A673 (cell line): ENCODE data around the gene OPN1SW. TPM values are rescaled to one million over a fixed set of nuclear protein-coding genes. Genes with fewer than 3 reads are reported as not detected.

Experiments
- BruUV-seq: library from RNA; stranded (reverse); fragments of 400-500 nt; replicated peaks from 2 replicates; lab custom pipeline; 2021; lab: Mats Ljungman, UMichigan
- CTCF ChIA-PET: fragments of 300-600 bp; sonication (Branson Sonifier 250); formaldehyde crosslinking; loops from one replicate; lab custom pipeline; 2022; ENCODE audit warnings: antibody characterized with exemption; lab: Charles Lee
- POLR2A ChIA-PET: fragments of 300-600 bp; sonication (Branson Sonifier 250); formaldehyde crosslinking; loops from one replicate; lab custom pipeline; 2022; ENCODE audit warnings: antibody characterized with exemption; ENCODE audit not compliant: low non-redundant PET; lab: Charles Lee
- DNase-seq: peaks from one replicate; pipeline ENCODE4 v3.0.0-alpha.2; 2015; ENCODE audit warnings: low spot score
- H3K27ac ChIP-seq: fragments of 200-600 bp; sonication (generic); 2 replicates; pipeline ENCODE4 v1.5.1; 2016; ENCODE audit warnings: mixed run types, low read depth, mild to moderate bottlenecking, mixed read lengths, antibody characterized with exemption, low read length; ENCODE audit not compliant: poor library complexity, severe bottlenecking
- H3K27me3 ChIP-seq: fragments of 200-600 bp; sonication (generic); replicated peaks from 2 replicates; pipeline ENCODE4 v1.6.1; 2017; ENCODE audit warnings: mixed run types, low read depth, mild to moderate bottlenecking, mixed read lengths, antibody characterized with exemption, low read length; ENCODE audit not compliant: insufficient read depth, poor library complexity
- H3K36me3 ChIP-seq: fragments of 200-600 bp; sonication (generic); 2 replicates; pipeline ENCODE4 v1.6.1; 2016; ENCODE audit warnings: mixed run types, mild to moderate bottlenecking, mixed read lengths, antibody characterized with exemption, low read length; ENCODE audit not compliant: insufficient read depth, poor library complexity, severe bottlenecking
- H3K4me1 ChIP-seq: fragments of 200-600 bp; sonication (generic); 2 replicates; pipeline ENCODE4 v1.6.1; 2017; ENCODE audit warnings: mixed run types, mild to moderate bottlenecking, mixed read lengths, antibody characterized with exemption, low read length; ENCODE audit not compliant: insufficient read depth, poor library complexity, severe bottlenecking
- H3K4me3 ChIP-seq: fragments of 200-600 bp; sonication (generic); 2 replicates; pipeline ENCODE4 v1.5.1; 2016; ENCODE audit warnings: low read depth, mixed run types, mild to moderate bottlenecking, mixed read lengths, low read length; ENCODE audit not compliant: poor library complexity, severe bottlenecking
- H3K9me3 ChIP-seq: fragments of 200-600 bp; sonication (generic); 2 replicates; pipeline ENCODE4 v1.6.1; 2016; ENCODE audit warnings: mixed run types, low read depth, mild to moderate bottlenecking, mixed read lengths, antibody characterized with exemption, low read length; ENCODE audit not compliant: poor library complexity, severe bottlenecking
- CTCF ChIP-seq: fragments of 300-800, 200-600 bp; sonication (generic); conservative IDR thresholded peaks from 2 replicates; pipeline ENCODE4 v1.5.1; 2017; ENCODE audit warnings: low read depth, mild to moderate bottlenecking, antibody characterized with exemption, low read length, moderate library complexity, mixed read lengths
- EZH2 ChIP-seq: fragments of 200-600 bp; sonication (generic); IDR thresholded peaks from 2 replicates; pipeline ENCODE4 v1.6.1; 2017; ENCODE audit warnings: borderline replicate concordance, low read depth, mild to moderate bottlenecking, mixed read lengths, antibody characterized with exemption, low read length; ENCODE audit not compliant: poor library complexity, severe bottlenecking
- intact Hi-C: fragments of 100-400 bp; cut with micrococcal nuclease; formaldehyde crosslinking; loops from one replicate; pipeline ENCODE4 v1.10.0; 2022; ENCODE audit not compliant: unreplicated experiment
- total RNA-seq: library from RNA; stranded (reverse); gene quantifications from 2 replicates; pipeline ENCODE4 v1.2.3, GENCODE V29; 2021

OPN1SW gene
- total RNA-seq, 1 experiment from 2014 or later = not detected

- H3K27me3 ChIP-seq = no peaks in the 10 kb centered on the region
- TF ChIP-seq EZH2 (no peak), CTCF (no peak)
- no TSS peak for BruUV-seq
- CTCF ChIA-PET = no interaction called here
- H3K27ac ChIP-seq = no peak overlapping the region
- H3K36me3 ChIP-seq = no peaks in the 10 kb centered on the region
- DNase-seq = no peak
- H3K9me3 ChIP-seq = no peaks in the 10 kb centered on the region
- H3K4me1 ChIP-seq = peaks cover 9% of the 10 kb centered on the region
- H3K4me3 ChIP-seq = no peak overlapping the region
- intact Hi-C loops = no loop called here
- POLR2A ChIA-PET = no interaction called here
Observed at GRCh38 chr7:128735436-128735835, 40.2 kb downstream of the OPN1SW start.

DNA sequence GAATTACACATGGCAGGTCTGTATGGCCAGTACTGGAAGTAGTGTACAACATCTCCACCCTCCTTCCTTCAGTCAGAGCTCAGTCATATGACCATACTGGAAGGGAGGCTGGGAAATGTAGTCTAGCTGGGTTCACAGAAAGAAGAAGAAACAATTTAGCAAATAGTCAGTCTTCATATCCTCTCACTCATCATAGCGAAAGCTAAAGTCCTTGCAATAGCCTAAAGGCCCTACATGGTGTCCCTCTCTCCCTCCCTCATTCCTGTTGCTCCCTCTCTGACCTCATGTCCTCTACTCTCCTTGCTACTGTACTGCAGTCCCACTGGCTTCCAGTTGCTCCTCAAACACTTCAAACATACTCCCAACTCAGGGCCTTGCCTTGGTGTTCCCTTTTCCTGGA is 40.7 kb downstream of the OPN1SW start:
- Histone ChIP-seq H3K27ac (no peak overlapping the region), H3K36me3 (no peaks in the 10 kb centered on the region), H3K27me3 (no peaks in the 10 kb centered on the region), H3K9me3 (no peaks in the 10 kb centered on the region), H3K4me1 (peaks cover 4% of the 10 kb centered on the region), H3K4me3 (no peak overlapping the region)
- POLR2A ChIA-PET = no interaction called here
- intact Hi-C loops = no loop called here
- no TSS peak for BruUV-seq
- CTCF ChIA-PET = no interaction called here
- no peak for DNase-seq
- TF ChIP-seq CTCF (no peak), EZH2 (no peak)

DNA sequence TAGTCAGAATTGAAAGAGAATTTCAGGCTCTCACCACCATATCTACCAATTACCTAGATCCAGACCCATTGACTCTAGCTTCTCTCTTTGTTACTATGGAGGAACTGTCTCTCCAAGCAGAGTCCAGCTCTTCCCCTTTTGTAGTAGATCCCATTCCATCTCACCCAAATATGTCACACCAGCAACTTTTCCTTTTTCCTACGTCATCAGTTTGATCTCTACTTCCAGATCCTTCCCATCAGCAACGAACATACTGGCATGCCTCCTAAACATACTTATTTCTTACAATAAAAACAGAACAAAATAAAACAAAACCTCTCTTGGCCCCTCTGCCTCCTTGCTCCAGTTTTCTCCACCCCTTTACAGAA is 42.3 kb downstream of the OPN1SW start:
- no peak for TF ChIP-seq EZH2
- TF ChIP-seq CTCF = no peak
- intact Hi-C loops = no loop called here
- ChIA-PET POLR2A (no interaction called here), CTCF (no interaction called here)
- H3K4me1 ChIP-seq = no peaks in the 10 kb centered on the region
- no peaks in the 10 kb centered on the region for H3K27me3 ChIP-seq
- H3K27ac ChIP-seq = no peak overlapping the region
- H3K9me3 ChIP-seq = no peaks in the 10 kb centered on the region
- H3K4me3 ChIP-seq = no peak overlapping the region
- no peaks in the 10 kb centered on the region for H3K36me3 ChIP-seq
- BruUV-seq = no TSS peak
- DNase-seq = no peak
